ENCODE results near the gene DLGAP4.

GRCh38 chr20:36306553-36307411 lies 643 bp downstream of the DLGAP4 start:
- TF ChIP-seq CTCF (conservative IDR thresholded peaks at IDR 0.05 in 1 of 2, IDR thresholded peaks at IDR 0.05 in 1 of 2; ENCODE audit: extremely low read depth in 1 of 2, insufficient read depth in 1 of 2, low read depth in 1 of 2, low read length in 2 of 2): no peak
- no peak for TF ChIP-seq EZH2 (IDR thresholded peaks at IDR 0.05; ENCODE audit: borderline replicate concordance, low read length)
